Natural killer cell (primary cell): ENCODE measurements around the gene TMEM141. TPM values are rescaled to one million over a fixed set of nuclear protein-coding genes. Genes with fewer than 3 reads are reported as not detected.

Source experiments
- ATAC-seq, 3 donors: fragments of 150-1000 bp in 2 of 3; fragments of 200-7000 bp in 1 of 3; cut with Tn5 transposase; 1 replicate in 1 of 3; 2 replicates in 2 of 3; pipeline ENCODE4 v1.10.0; 2021; ENCODE audit warnings: mild to moderate bottlenecking in 2 of 3, moderate library complexity in 2 of 3
- DNase-seq, 2 donors: peaks; one replicate each; pipeline versions ENCODE4 v3.0.0 to v3.0.0-alpha.2; 2013 to 2021; ENCODE audit warnings: mixed read lengths in 1 of 2
- H3K27ac ChIP-seq: one replicate; pipeline ENCODE4 v1.5.1; 2013; ENCODE audit warnings: mild to moderate bottlenecking, low read length
- H3K27me3 ChIP-seq: one replicate; pipeline ENCODE4 v1.6.1; 2013; ENCODE audit warnings: low read length; ENCODE audit not compliant: control insufficient read depth, insufficient read depth
- H3K36me3 ChIP-seq: one replicate; pipeline ENCODE4 v1.6.1; 2013; ENCODE audit warnings: low read length; ENCODE audit not compliant: control insufficient read depth, insufficient read depth
- H3K4me1 ChIP-seq: one replicate; pipeline ENCODE4 v1.6.1; 2013; ENCODE audit warnings: low read length; ENCODE audit not compliant: control insufficient read depth, insufficient read depth
- H3K4me3 ChIP-seq: one replicate; pipeline ENCODE4 v1.5.1; 2013; ENCODE audit warnings: low read length
- H3K9me3 ChIP-seq: one replicate; pipeline ENCODE4 v1.6.1; 2013; ENCODE audit warnings: low read length; ENCODE audit not compliant: control insufficient read depth, insufficient read depth
- H3K27ac Mint-ChIP-seq, 2 donors: one replicate each; pipeline ENCODE4 v1.8.0; 2022; ENCODE audit warnings: mild to moderate bottlenecking in 2 of 2, mixed read lengths in 2 of 2, moderate library complexity in 1 of 2
- H3K27me3 Mint-ChIP-seq, 2 donors: one replicate each; pipeline ENCODE4 v1.8.0; 2022; ENCODE audit warnings: low read depth in 2 of 2, mixed read lengths in 2 of 2
- H3K36me3 Mint-ChIP-seq: one replicate; pipeline ENCODE4 v1.8.0; 2022; ENCODE audit warnings: mixed read lengths
- H3K4me1 Mint-ChIP-seq, 2 donors: one replicate each; pipeline ENCODE4 v1.8.0; 2022; ENCODE audit warnings: mixed read lengths in 2 of 2
- H3K4me3 Mint-ChIP-seq: one replicate; pipeline ENCODE4 v1.8.0; 2022; ENCODE audit warnings: mild to moderate bottlenecking, moderate library complexity, mixed read lengths
- H3K9me3 Mint-ChIP-seq, 2 donors: one replicate each; pipeline ENCODE4 v1.8.0; 2022; ENCODE audit warnings: mixed read lengths in 2 of 2
- CTCF ChIP-seq: fragments of 200-600 bp; IDR thresholded peaks from one replicate; pipeline ENCODE4 v1.8.0; 2022; ENCODE audit warnings: antibody characterized with exemption
- WGBS: methylation state at CpG from one replicate; pipeline ENCODE4 v1.1.7; 2013; ENCODE audit warnings: missing lambda C conversion rate; ENCODE audit not compliant: insufficient coverage; 5-methylcytosine and 5-hydroxymethylcytosine counted together
- intact Hi-C: fragments of 100-400 bp; cut with micrococcal nuclease; formaldehyde crosslinking; loops from one replicate; pipeline ENCODE4 v1.14.2; 2022
- total RNA-seq, 4 donors: library from RNA; stranded (reverse); fragments of 120-200 nt in 1 of 4; gene quantifications; one replicate each; pipeline versions ENCODE4 v1.2.3 to v1.2.4, GENCODE V29; 2013 to 2022

Gene TMEM141
- total RNA-seq, 3 donors from 2014 or later (not counting 1 experiment from before 2014, with no cell fraction given) = 22.4 to 26.9 (median 26.6) TPM

- no peak for DNase-seq
- Histone ChIP-seq H3K27ac (no peak overlapping the region), H3K4me3 (no peak overlapping the region), H3K36me3 (peaks cover 2% of the 10 kb centered on the region), H3K27me3 (peaks cover 13% of the 10 kb centered on the region), H3K4me1 (peaks cover 44% of the 10 kb centered on the region), H3K9me3 (no peaks in the 10 kb centered on the region)
- TF ChIP-seq CTCF = no peak
- no peak for ATAC-seq
- Mint-ChIP-seq H3K27me3 (peaks cover 0 to 9% of the 10 kb centered on the region in 2 donors), H3K36me3 (no peaks in the 10 kb centered on the region), H3K4me1 (peaks cover 19 to 44% of the 10 kb centered on the region in 2 donors), H3K4me3 (peak overlapping the region; percentile 21), H3K9me3 (no peaks in the 10 kb centered on the region), H3K27ac (peak overlapping the region in 1 of 2 donors; percentile 20)
- intact Hi-C loops = no loop called here
- 98% methylated on average over 22 of the region's 22 CpGs for WGBS
Observed at GRCh38 chr9:136803551-136804508, 12.7 kb downstream of the TMEM141 start.

GRCh38 chr9:136804509-136805206, 13.5 kb downstream of the TMEM141 start:
- H3K36me3 Mint-ChIP-seq = no peaks in the 10 kb centered on the region
- Histone ChIP-seq H3K36me3 (peaks cover 2% of the 10 kb centered on the region), H3K9me3 (no peaks in the 10 kb centered on the region), H3K4me1 (peaks cover 44% of the 10 kb centered on the region), H3K4me3 (no peak overlapping the region), H3K27me3 (peaks cover 6% of the 10 kb centered on the region), H3K27ac (no peak overlapping the region)
- ATAC-seq = no peak
- no peak for TF ChIP-seq CTCF
- no peak overlapping the region for H3K4me3 Mint-ChIP-seq
- no peak overlapping the region for H3K27ac Mint-ChIP-seq
- H3K4me1 Mint-ChIP-seq = peaks cover 26 to 45% of the 10 kb centered on the region in 2 donors
- no peak for DNase-seq
- intact Hi-C loops = loop anchor here (5.0 kb wide), 1 partner anchor 38 kb away; the partner anchor contains the start of gene AJM1
- H3K27me3 Mint-ChIP-seq = peaks cover 0 to 9% of the 10 kb centered on the region in 2 donors
- no peaks in the 10 kb centered on the region for H3K9me3 Mint-ChIP-seq
- 97% methylated on average over 20 of the region's 20 CpGs for WGBS

- Histone ChIP-seq H3K36me3 (peaks cover 2% of the 10 kb centered on the region), H3K27ac (no peak overlapping the region), H3K9me3 (no peaks in the 10 kb centered on the region), H3K27me3 (peaks cover 4% of the 10 kb centered on the region), H3K4me1 (peaks cover 42% of the 10 kb centered on the region), H3K4me3 (no peak overlapping the region)
- H3K36me3 Mint-ChIP-seq = no peaks in the 10 kb centered on the region
- intact Hi-C loops = loop anchor here (5.0 kb wide), 1 partner anchor 37 kb away; the partner anchor contains the start of gene AJM1
- peaks cover 0 to 9% of the 10 kb centered on the region in 2 donors for H3K27me3 Mint-ChIP-seq
- no peak for TF ChIP-seq CTCF
- DNase-seq = no peak
- 98% methylated on average over 12 of the region's 12 CpGs for WGBS
- H3K9me3 Mint-ChIP-seq = no peaks in the 10 kb centered on the region
- H3K27ac Mint-ChIP-seq = no peak overlapping the region
- no peak for ATAC-seq
- peaks cover 28 to 39% of the 10 kb centered on the region in 2 donors for H3K4me1 Mint-ChIP-seq
- peak overlapping the region; percentile 50 for H3K4me3 Mint-ChIP-seq
Observed at GRCh38 chr9:136805207-136805740, 14.1 kb downstream of the TMEM141 start.
